Left hindlimb (tissue), 1 donor: ENCODE data around the gene THEM5.
"Not testable (repeated sequence)": the region's sequence is repeated elsewhere in the genome, so short reads cannot be mapped to it uniquely, and the experiment has no call there.

ENCODE experiments used
- DNase-seq: peaks from one replicate; pipeline ENCODE4 v3.0.0-alpha.2; 2018

Gene THEM5

GRCh38 chr1:151867321-151867720 lies 13.8 kb upstream of the THEM5 start:
- DNase-seq: no peak

GRCh38 chr1:151864411-151864810 lies 10.9 kb upstream of the THEM5 start:
- no peak for DNase-seq

- DNase-seq: no peak
These were observed 9.1 kb upstream of the THEM5 start for GRCh38 chr1:151862604-151863003.

- DNase-seq: no peak
These were observed 7.1 kb upstream of the THEM5 start for GRCh38 chr1:151860504-151861187.

GRCh38 chr1:151859891-151860293 lies 6.4 kb upstream of the THEM5 start:
- DNase-seq: no peak

GRCh38 chr1:151858886-151859665 lies 5.6 kb upstream of the THEM5 start:
- no peak for DNase-seq

GRCh38 chr1:151858030-151858746 lies 4.7 kb upstream of the THEM5 start:
- DNase-seq: no peak

GRCh38 chr1:151855933-151856332 lies 2.4 kb upstream of the THEM5 start:
- no peak for DNase-seq

GRCh38 chr1:151855516-151855915 lies 2.0 kb upstream of the THEM5 start:
- not testable (repeated sequence) for DNase-seq

- no peak for DNase-seq
These were observed 1.1 kb upstream of the THEM5 start for GRCh38 chr1:151854658-151855057.

GRCh38 chr1:151852733-151853132 lies 779 bp downstream of the THEM5 start:
- no peak for DNase-seq

- DNase-seq: no peak
These were observed 1.6 kb downstream of the THEM5 start for GRCh38 chr1:151851886-151852285.

- DNase-seq: no peak
These were observed 3.6 kb downstream of the THEM5 start for GRCh38 chr1:151849871-151850270.

- DNase-seq: no peak
These were observed 4.4 kb downstream of the THEM5 start for GRCh38 chr1:151849126-151849525.

- no peak for DNase-seq
These were observed 5.5 kb downstream of the THEM5 start for GRCh38 chr1:151847867-151848596.

GRCh38 chr1:151846686-151847237 lies 6.8 kb downstream of the THEM5 start:
- DNase-seq: no peak

- DNase-seq: no peak
These were observed 7.4 kb downstream of the THEM5 start for GRCh38 chr1:151846062-151846568.

- DNase-seq: no peak
These were observed 10.1 kb downstream of the THEM5 start for GRCh38 chr1:151843398-151843797.

- no peak for DNase-seq
These were observed 12.4 kb downstream of the THEM5 start for GRCh38 chr1:151841141-151841540.

- no peak for DNase-seq
These were observed 13.1 kb downstream of the THEM5 start for GRCh38 chr1:151840421-151840820.

GRCh38 chr1:151839457-151840403 lies 13.8 kb downstream of the THEM5 start, which contains the start of gene C2CD4D:
TSS of gene C2CD4D (minus strand) at chr1:151839820. CDS start at chr1:151838989, 831 bp downstream.
- peak; percentile 73 for DNase-seq
